Heart right ventricle (tissue), 16 donors: Measurements from ENCODE around the gene FANCC. TPM values are rescaled to one million over a fixed set of nuclear protein-coding genes. Genes with fewer than 3 reads are reported as not detected.

ENCODE experiments used
- ATAC-seq, 8 donors: fragments of 200-7000 bp; cut with Tn5 transposase; one replicate each; pipeline ENCODE4 v1.9.1; 2020; ENCODE audit warnings: mild to moderate bottlenecking in 8 of 8, moderate library complexity in 8 of 8, moderate number of reproducible peaks in 1 of 8
- DNase-seq, 2 donors: peaks; one replicate each; pipeline ENCODE4 v3.0.0-alpha.2; 2020
- H3K27ac ChIP-seq, 10 donors: fragments of 200-600 bp; sonication (generic) in 2 of 10; one replicate each; pipeline versions ENCODE4 v1.5.0 to v1.8.0; 2020 to 2022; ENCODE audit warnings: mild to moderate bottlenecking in 3 of 10
- H3K27me3 ChIP-seq, 7 donors: fragments of 200-600 bp; one replicate each; pipeline ENCODE4 v1.8.0; 2021 to 2022; ENCODE audit warnings: mild to moderate bottlenecking in 2 of 7
- H3K36me3 ChIP-seq, 9 donors: fragments of 200-600 bp; sonication (generic) in 1 of 9; one replicate each; pipeline versions ENCODE4 v1.5.0 to v1.8.0; 2020 to 2022; ENCODE audit warnings: mild to moderate bottlenecking in 2 of 9
- H3K4me1 ChIP-seq, 9 donors: fragments of 200-600 bp; sonication (generic) in 1 of 9; one replicate each; pipeline versions ENCODE4 v1.5.0 to v1.8.0; 2020 to 2022; ENCODE audit warnings: mild to moderate bottlenecking in 4 of 9
- H3K4me3 ChIP-seq, 10 donors: fragments of 200-600 bp; sonication (generic) in 2 of 10; one replicate each; pipeline versions ENCODE4 v1.5.0 to v1.8.0; 2020 to 2022; ENCODE audit warnings: mild to moderate bottlenecking in 7 of 10, moderate library complexity in 2 of 10
- H3K9me3 ChIP-seq, 11 donors: fragments of 200-600 bp in 10 of 11; sonication (generic) in 2 of 11; one replicate each; pipeline versions ENCODE4 v1.5.0 to v1.8.0; 2013 to 2022; ENCODE audit warnings: mild to moderate bottlenecking in 2 of 11, control low read depth in 1 of 11, moderate library complexity in 1 of 11
- WGBS, 2 donors: extraction: QIAGEN DNeasy Blood & Tissue Kit; methylation state at CpG; one replicate each; pipeline ENCODE4 v1.1.7; 2013; ENCODE audit warnings: inconsistent platforms in 1 of 2; 5-methylcytosine and 5-hydroxymethylcytosine counted together
- intact Hi-C, 10 donors: fragments of 100-400 bp; cut with DNase I; formaldehyde crosslinking; loops; one replicate each; pipeline versions ENCODE4 v1.11.1 to v1.14.2; 2022
- polyA plus RNA-seq, 2 donors: library from polyadenylated mRNA; stranded (reverse); fragments of 200-250 nt; gene quantifications; one replicate each; pipeline ENCODE4 v1.2.3, GENCODE V29; 2013
- total RNA-seq, 10 donors: library from RNA; stranded (reverse); fragmentation: NEBNext Ultra II Directional in 3 of 10; extraction: Animal tissue kit (Norgen Biotek cat#: 25700) in 3 of 10; gene quantifications; one replicate each; pipeline versions ENCODE4 v1.2.1 to v1.2.4, GENCODE V29; 2021 to 2023
- TF ChIP-seq, protein P1 (sequence below), 9 donors: fragments of 200-600 bp; sonication (generic) in 2 of 9; IDR thresholded peaks; one replicate each; pipeline versions ENCODE4 v1.5.0 to v1.8.0; 2021 to 2022; ENCODE audit warnings: antibody characterized with exemption in 9 of 9, mild to moderate bottlenecking in 5 of 9, moderate library complexity in 1 of 9
- donor health status: Arrhythmogenic right ventricular cardiomyopathy.
- donor health status: ischemic (EF 13 %, LVEDD 7.1; RV severe dilation, severe dysfunction).
- donor health status: healthy with polysubstance abuse.
- donor health status: DM: no; HTN: yes; CAD: no.
- donor health status: DM: no; HTN: no; CAD: no.
- donor health status: ischemic (EF 25% LVEDD 6.9; RV normal size, moderate dysfunction).
- donor health status: ischemic (EF 25% LVEDD 5.7; RV mildly dilated, moderate dysfunction).
- donor health status: healthy.
- donor health status: DM: yes; HTN: yes; CAD: no.
- donor health status: Ischemic cardiomyopathy.
- donor health status: ischemic (EF 35%, LVEDD 5.7; RV mildly dilated, moderate dysfunction).
- donor health status: nonischemic (EF 11% LVEDD 7.7; RV severe dilation, severe dysfunction).
- donor health status: DM: yes; HTN: yes; CAD: no.
- donor health status: PGD.
- donor health status: ischemic (EF 29% LVEDD 5.4; RV normal size, mild dysfunction).
- donor health status: nonischemic (EF 23%, LVEDD 6.1; RV moderate dilation, normal function).

Gene FANCC
- total and polyA plus RNA-seq, 12 donors, result 2.9 to 6.8 (median 4.3) TPM

DNA sequence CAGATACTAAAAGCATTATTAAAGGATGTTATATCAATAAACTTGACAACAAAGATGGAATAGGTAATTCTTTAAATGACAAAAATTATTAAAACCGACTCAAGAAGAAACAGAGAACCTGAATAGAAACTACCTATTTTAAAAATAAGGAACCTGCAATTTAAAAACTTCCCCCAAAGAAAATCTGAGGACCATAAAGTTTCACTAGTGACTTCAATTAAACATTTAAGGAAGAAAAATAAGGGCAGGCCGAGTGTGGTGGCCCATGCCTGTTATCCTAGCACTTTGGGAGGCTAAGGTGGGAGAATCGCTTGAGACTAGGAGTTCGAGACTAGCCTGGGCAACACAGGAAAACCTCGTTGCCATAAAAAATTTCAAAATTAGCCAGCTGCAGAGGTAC is 99.6 kb downstream of the FANCC start:
- Histone ChIP-seq H3K27ac (no peak overlapping the region), H3K27me3 (no peaks in the 10 kb centered on the region), H3K4me3 (no peak overlapping the region), H3K4me1 (peaks cover 0 to 4% (median 0%) of the 10 kb centered on the region in 9 donors), H3K9me3 (peaks cover 0 to 6% (median 0%) of the 10 kb centered on the region in 11 donors), H3K36me3 (no peaks in the 10 kb centered on the region)
- intact Hi-C loops, result no loop called here
- ATAC-seq (no peak), DNase-seq (no peak)
- TF ChIP-seq, protein P1, sequence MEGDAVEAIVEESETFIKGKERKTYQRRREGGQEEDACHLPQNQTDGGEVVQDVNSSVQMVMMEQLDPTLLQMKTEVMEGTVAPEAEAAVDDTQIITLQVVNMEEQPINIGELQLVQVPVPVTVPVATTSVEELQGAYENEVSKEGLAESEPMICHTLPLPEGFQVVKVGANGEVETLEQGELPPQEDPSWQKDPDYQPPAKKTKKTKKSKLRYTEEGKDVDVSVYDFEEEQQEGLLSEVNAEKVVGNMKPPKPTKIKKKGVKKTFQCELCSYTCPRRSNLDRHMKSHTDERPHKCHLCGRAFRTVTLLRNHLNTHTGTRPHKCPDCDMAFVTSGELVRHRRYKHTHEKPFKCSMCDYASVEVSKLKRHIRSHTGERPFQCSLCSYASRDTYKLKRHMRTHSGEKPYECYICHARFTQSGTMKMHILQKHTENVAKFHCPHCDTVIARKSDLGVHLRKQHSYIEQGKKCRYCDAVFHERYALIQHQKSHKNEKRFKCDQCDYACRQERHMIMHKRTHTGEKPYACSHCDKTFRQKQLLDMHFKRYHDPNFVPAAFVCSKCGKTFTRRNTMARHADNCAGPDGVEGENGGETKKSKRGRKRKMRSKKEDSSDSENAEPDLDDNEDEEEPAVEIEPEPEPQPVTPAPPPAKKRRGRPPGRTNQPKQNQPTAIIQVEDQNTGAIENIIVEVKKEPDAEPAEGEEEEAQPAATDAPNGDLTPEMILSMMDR (IDR thresholded peaks at IDR 0.05), result no peak
- 87 to 92% methylated on average over 5 of the region's 5 CpGs for WGBS, 2 donors

DNA sequence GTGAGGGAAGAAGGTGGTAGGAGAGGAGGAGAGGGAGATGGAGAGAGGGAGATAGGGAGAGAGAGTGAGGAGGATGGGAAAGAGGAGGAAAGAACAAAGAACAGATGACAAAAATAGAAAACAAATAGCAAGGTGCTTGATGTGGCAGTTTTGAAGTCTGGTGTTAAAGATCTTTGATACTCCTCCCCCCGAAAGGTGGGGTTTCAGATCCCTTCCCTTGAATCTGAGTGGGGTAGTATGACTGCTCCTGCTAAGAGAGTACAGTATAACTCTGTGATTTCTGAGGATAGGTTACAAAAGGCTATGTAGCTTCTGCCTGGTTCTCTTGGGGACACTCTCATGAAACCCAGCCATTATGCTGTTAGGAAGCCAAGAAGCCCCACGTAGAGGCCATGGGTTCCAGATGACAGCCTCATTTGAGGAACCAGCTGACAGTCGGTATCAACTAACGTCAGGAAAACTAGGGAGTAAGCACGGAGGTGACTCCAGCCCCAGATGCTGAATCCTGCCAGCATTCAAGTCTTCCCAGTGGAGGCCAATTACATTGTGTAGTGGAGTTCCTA is 102.1 kb downstream of the FANCC start:
- 75 to 79% methylated on average over 5 of the region's 5 CpGs for WGBS, 2 donors

DNA sequence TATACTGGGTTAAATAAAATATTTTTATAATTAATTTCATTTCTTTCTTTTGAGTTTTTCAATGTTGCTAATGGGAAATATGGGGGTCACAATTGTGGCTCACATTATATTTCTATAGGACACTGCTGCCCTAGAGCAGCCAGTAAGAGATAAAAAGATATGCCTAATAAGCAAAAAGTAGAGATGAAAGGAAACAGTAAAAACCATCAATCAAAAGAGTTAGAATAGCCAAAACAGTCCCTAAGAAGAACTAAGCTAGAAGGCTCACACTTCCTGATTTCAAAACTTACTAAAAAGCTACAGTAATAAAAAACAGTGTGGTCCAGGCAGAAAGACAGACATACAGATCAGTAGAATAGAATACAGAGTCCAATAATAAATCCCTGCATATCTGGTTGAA is 104.4 kb downstream of the FANCC start:
- no peak for DNase-seq
- TF ChIP-seq, protein P1 (IDR thresholded peaks at IDR 0.05), result no peak
- Histone ChIP-seq H3K4me1 (peaks cover 0 to 12% (median 4%) of the 10 kb centered on the region in 9 donors), H3K27me3 (no peaks in the 10 kb centered on the region), H3K36me3 (no peaks in the 10 kb centered on the region), H3K27ac (no peak overlapping the region), H3K9me3 (no peaks in the 10 kb centered on the region), H3K4me3 (no peak overlapping the region)
- intact Hi-C loops, result no loop called here
- no peak for ATAC-seq

More for the DNA sequence above, 102.1 kb downstream of the FANCC start:
- Histone ChIP-seq H3K27ac (no peak overlapping the region), H3K27me3 (no peaks in the 10 kb centered on the region), H3K9me3 (peaks cover 0 to 6% (median 0%) of the 10 kb centered on the region in 11 donors), H3K4me1 (peaks cover 0 to 11% (median 4%) of the 10 kb centered on the region in 9 donors), H3K36me3 (no peaks in the 10 kb centered on the region), H3K4me3 (no peak overlapping the region)
- TF ChIP-seq, protein P1 (IDR thresholded peaks at IDR 0.05), result no peak
- ATAC-seq, result no peak
- DNase-seq, result no peak
- intact Hi-C loops, result no loop called here

DNA sequence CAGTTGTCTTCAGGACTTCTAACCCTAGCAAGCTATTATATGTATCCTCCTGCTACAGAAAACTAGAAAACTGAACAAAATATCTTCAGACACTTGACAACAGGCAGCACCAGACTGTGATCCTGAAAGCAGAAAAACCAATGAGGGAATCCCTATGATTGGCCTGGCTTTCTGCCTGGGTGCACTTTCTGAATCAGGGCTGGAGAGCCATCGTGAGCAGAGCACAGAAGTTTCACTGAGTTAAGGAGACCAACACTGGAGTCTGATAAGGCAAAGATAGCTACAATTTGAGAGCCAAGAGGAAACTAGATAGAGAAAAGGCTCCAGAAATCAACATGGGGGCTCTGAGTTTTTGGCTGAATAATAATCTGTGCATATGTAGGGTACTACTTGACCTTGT is 106.5 kb downstream of the FANCC start:
- Histone ChIP-seq H3K27ac (no peak overlapping the region), H3K27me3 (no peaks in the 10 kb centered on the region), H3K36me3 (no peaks in the 10 kb centered on the region), H3K4me1 (peaks cover 0 to 12% (median 0%) of the 10 kb centered on the region in 9 donors), H3K4me3 (no peak overlapping the region), H3K9me3 (no peaks in the 10 kb centered on the region)
- TF ChIP-seq, protein P1 (IDR thresholded peaks at IDR 0.05), result no peak
- no peak for DNase-seq
- intact Hi-C loops, result no loop called here
- ATAC-seq, result peak in 3 of 8 donors; percentile 49 to 85 (median 63)
- 27 to 34% methylated on average over 1 of the region's 1 CpG for WGBS, 2 donors
